HG02642 (cell line): Measurements from ENCODE around the gene GGT7.
"Not testable (repeated sequence)": the region's sequence is repeated elsewhere in the genome, so short reads cannot be mapped to it uniquely, and the experiment has no call there.

Experiments used
- ATAC-seq: cut with Tn5 transposase; IDR thresholded peaks from one replicate; pipeline ENCODE4 v1.9.1; 2021; ENCODE audit warnings: mild to moderate bottlenecking; ENCODE audit not compliant: unreplicated experiment, poor library complexity

The GGT7 gene

DNA sequence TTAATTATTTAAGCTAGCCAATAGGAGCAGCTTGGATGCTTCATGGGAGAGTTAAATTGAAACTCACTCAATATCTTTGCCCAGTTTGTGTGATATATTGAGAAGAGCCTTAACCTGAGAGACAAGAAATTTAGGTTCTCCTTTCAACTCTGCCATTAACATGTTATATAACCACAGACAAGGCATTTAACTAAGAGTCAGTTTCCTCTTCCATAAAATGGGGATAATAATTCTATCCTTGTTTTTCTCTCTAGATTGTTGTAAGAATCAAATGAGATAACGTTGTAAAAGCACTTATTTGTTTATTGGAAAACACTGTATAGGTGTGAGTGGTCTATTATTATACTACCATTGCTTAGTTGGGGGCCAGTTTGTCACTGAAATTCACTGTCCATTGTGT, 11.6 kb upstream of the GGT7 start:
- no peak for ATAC-seq

DNA sequence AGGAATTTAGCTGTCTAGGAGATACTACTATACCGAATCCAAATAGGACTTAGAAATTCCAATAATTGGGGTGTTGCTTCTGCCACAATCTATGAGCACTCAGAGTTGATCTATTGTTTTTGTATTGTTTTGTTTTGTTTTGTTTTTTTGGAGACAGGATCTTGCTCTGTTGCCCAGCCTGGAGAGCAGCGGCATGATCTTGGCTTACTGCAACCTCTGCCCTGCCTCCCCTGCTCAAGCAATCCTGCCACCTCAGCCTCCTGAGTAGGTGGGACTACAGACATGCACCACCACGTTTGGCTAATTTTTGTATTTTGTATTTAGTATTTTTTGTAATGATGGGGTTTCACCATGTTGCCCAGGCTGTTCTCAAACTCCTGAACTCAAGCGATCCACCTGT, 11.2 kb upstream of the GGT7 start:
- no peak for ATAC-seq

- no peak for ATAC-seq
Observed at GRCh38 chr20:34883087-34883688, 10.5 kb upstream of the GGT7 start.

- no peak for ATAC-seq
Observed at GRCh38 chr20:34881689-34882088, 9.0 kb upstream of the GGT7 start.

- ATAC-seq = not testable (repeated sequence)
Observed at GRCh38 chr20:34880971-34881370, 8.3 kb upstream of the GGT7 start.

DNA sequence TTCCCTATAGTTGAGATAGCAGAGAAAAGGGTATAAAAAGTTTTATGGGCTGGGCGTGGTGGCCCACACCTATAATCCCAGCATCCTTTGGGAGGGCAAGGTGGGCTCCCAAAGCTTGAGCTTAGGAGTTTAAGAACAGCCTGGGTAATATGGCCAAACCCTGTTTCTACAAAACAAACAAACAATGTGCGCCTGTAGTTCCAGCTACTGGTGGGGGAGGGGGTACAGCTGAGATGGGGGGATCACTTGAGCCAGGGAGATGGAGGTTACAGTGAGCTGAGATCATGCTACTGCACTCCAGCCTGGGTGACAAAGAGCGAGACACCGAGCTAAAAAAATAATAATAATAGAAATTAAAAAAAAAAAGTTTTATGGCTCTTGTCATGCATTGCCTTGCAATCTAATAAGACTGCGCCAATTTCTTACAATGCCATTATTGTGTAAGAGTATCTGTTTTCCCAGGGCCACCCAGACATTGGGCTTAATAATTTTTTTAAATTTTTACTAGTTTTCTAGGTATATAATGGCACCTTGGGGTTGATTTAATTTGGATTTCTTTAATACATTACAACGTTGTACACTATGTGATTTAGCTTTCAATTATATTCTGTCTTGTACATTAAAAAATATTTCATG, 7.7 kb upstream of the GGT7 start:
- no peak for ATAC-seq

- ATAC-seq = peak; percentile 65
Observed at GRCh38 chr20:34876406-34877282, 4.0 kb upstream of the GGT7 start, which contains the start of gene ACSS2. Gene ACSS2 (plus strand): TSS chr20:34876612. CDS start chr20:34876646, 34 bp downstream.

- ATAC-seq = peak; percentile 56
Observed at GRCh38 chr20:34875642-34876405, 3.2 kb upstream of the GGT7 start.

DNA sequence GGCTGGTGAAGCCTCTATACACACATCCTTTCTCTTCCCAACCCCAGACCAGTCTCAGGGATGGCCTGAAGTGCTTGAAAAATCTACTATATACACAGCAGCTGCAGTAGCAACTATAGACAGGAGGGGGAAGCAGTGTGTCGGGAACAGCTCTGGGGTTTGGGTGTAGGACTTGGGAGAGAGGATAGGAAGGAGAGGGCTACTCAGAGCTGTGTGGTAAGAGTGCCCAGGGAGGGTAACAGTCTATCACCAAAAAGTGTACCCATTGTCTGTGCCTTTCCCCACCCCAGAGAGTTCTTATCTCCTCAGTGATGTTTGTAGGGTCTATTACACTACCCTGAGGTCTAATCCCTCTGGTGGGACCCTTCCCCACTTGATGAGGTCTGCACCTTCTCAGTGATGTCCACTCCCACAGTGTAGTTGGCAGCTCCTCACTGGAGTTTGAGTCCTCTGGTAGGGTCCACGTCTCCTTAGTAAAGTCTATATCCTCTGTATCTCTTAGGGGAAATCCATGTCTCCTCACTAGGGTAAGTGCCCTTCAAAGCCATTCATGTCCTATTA, 1.5 kb upstream of the GGT7 start:
- ATAC-seq = no peak

DNA sequence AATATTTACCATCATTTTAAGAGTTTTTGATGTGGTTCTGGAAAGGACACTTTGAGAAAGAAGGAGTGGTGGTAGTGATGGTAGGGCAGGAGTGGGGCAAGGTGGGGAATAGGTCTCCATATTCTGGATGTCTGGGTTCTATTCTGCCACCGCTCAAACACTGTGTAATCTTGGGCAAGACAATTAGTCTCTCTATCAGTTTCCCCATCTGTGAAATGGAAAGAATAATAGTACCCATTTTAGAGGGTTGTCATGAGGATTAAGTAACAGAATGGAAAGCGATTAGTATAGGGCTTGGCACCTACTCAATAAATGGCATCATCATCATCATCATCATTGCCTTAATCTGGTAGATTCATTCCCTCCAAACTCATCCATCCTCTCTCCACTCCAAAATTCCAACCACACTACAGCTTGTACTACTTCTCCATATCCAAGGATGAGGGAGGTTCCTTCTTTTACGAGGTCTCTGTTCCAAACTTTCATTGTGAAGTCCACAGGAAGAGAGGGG, 982 bp upstream of the GGT7 start:
- no peak for ATAC-seq

GRCh38 chr20:34871966-34872621, 562 bp downstream of the GGT7 start:
- no peak for ATAC-seq

DNA sequence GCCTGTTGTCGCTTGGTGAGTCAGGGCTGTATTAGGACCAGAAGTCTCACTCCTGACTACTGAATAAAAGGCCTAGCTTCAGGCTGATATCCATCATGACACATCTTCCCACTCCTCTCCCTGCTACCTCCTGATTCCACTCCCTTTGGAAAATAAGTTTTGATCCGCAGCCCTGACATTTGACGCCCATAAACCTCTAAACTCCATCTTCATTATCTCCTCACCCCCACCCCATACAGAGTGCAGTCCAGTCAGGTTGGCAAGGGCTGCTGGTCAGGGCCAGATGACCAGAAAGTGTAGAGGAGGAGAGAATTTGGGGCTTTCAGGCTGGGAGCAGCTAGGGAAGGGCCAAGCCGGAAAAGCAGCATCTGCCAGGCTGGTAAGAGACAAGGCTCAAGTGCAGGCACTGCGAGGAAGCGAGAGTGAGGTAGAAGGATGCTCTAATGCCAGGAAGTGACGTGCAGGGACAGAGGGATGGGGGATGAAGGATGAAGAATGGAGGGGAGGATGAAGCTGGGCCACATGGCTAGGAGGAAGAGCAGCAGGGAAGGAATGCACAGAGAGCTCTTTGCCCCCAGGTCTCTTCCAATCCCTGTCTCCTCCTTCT, 1.2 kb downstream of the GGT7 start:
- ATAC-seq = no peak

GRCh38 chr20:34864216-34864615, 8.4 kb downstream of the GGT7 start:
- no peak for ATAC-seq

GRCh38 chr20:34863421-34863965, 9.2 kb downstream of the GGT7 start:
- no peak for ATAC-seq

- ATAC-seq = no peak
Observed at GRCh38 chr20:34862724-34863123, 9.9 kb downstream of the GGT7 start.

DNA sequence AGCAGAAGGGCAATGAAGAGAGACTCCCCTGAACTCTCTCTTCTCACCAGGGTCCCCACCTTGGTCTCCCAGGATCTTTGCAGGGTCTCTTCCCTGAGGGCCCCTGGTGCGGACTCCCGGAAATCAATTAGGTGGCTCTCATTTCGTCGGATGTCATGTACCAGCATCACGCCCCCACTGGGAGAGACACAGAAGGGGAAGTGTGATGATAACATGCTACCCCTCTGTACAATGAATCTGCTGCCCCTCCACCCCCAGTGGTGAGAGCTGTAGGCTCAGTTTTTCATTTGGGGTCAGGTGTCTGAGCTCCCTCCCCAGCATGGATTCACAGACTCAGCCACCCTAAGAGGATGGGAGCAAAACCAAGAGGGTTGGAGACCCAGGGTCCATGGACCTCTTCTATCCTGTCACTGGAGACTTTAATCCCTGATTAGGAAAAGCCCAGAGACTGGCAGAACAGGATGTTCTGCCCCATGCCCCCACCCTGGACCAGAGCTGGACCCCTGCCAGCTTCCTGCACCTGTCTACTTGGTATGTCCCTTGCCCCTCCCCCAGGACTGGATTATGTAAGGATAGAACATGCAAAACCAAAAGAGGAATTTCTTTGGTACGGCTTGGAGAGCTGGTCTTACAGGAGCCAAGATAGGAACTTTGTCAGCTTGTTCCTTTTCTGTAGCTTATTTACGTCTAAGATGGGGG, 11.1 kb downstream of the GGT7 start:
- no peak for ATAC-seq

- no peak for ATAC-seq
Observed at GRCh38 chr20:34859826-34860545, 12.7 kb downstream of the GGT7 start.

- no peak for ATAC-seq
Observed at GRCh38 chr20:34859367-34859766, 13.3 kb downstream of the GGT7 start.
